HepG2 (cell line): ENCODE results near the gene RHAG. TPM values are rescaled to one million over a fixed set of nuclear protein-coding genes. Genes with fewer than 3 reads are reported as not detected.

Experiments
- ATAC-seq: fragments of 200-7000 bp; cut with Tn5 transposase; 3 replicates; pipeline ENCODE4 v1.9.1; 2020; ENCODE audit warnings: mild to moderate bottlenecking, moderate library complexity
- BruUV-seq: library from RNA; stranded (reverse); fragments of 400-500 nt; replicated peaks from 2 replicates; lab custom pipeline; 2021; lab: Mats Ljungman, UMichigan
- CTCF ChIA-PET: fragments of 300-600 bp; formaldehyde crosslinking; extraction: SDS; loops from one replicate; lab custom pipeline; 2021; ENCODE audit warnings: low total read pairs, inconsistent platforms, low intra/inter-chr PET ratio; lab: Yijun Ruan, JAX
- POLR2A ChIA-PET: fragments of 350-600 bp; sonication (Branson Sonifier 250); formaldehyde crosslinking; loops from one replicate; lab custom pipeline; 2020; ENCODE audit warnings: antibody characterized with exemption, inconsistent platforms; lab: Yijun Ruan, JAX
- DNase-seq: peaks from one replicate; pipeline ENCODE4 v3.0.0-alpha.2; 2015; ENCODE audit warnings: low spot score
- FAIRE-seq: peaks from 3 replicates; lab custom pipeline; 2011; peaks lifted over from hg19 to GRCh38; lab: Jason Lieb, UNC
- H2AFZ ChIP-seq: one replicate; pipeline ENCODE4 v1.6.1; 2011; ENCODE audit warnings: low read length, inconsistent platforms
- H3K27ac ChIP-seq: fragments of 300-600 bp; 3 replicates; pipeline ENCODE4 v1.8.0; 2011; ENCODE audit warnings: mixed run types, mild to moderate bottlenecking, mixed read lengths, low read length, inconsistent platforms; ENCODE audit not compliant: insufficient read depth; ENCODE audit errors: extremely low read length
- H3K27me3 ChIP-seq, 2 experiments: fragments of 200-600 bp in 1 of 2; 2 replicates in 1 of 2; 3 replicates in 1 of 2; pipeline versions ENCODE4 v1.6.0 to v1.8.0; 2011; ENCODE audit warnings: low read length in 2 of 2, mild to moderate bottlenecking in 2 of 2, moderate library complexity in 2 of 2, inconsistent platforms in 1 of 2; ENCODE audit not compliant: insufficient read depth in 2 of 2, control insufficient read depth in 1 of 2
- H3K36me3 ChIP-seq, 2 experiments: fragments of 200-600 bp in 1 of 2; replicated peaks in 1 of 2; 2 replicates in 1 of 2; 3 replicates in 1 of 2; pipeline versions ENCODE4 v1.5.1 to v1.8.0; 2011; ENCODE audit warnings: low read length in 2 of 2, inconsistent platforms in 1 of 2; ENCODE audit not compliant: insufficient read depth in 2 of 2, control insufficient read depth in 1 of 2
- H3K4me1 ChIP-seq: 2 replicates; pipeline ENCODE4 v1.5.1; 2012; ENCODE audit warnings: low read length, inconsistent platforms; ENCODE audit not compliant: insufficient read depth
- H3K4me2 ChIP-seq: 2 replicates; pipeline ENCODE4 v1.6.0; 2011; ENCODE audit warnings: low read depth, low read length, inconsistent platforms
- H3K4me3 ChIP-seq, 3 experiments: fragments of 200-600 bp in 1 of 3; sonication (generic), shearing (Covaris generic) in 1 of 3; replicated peaks in 1 of 3; 2 replicates each; pipeline ENCODE4 v1.5.1; 2011 to 2016; ENCODE audit warnings: low read length in 3 of 3, inconsistent platforms in 2 of 3, low read depth in 2 of 3, mild to moderate bottlenecking in 2 of 3, control low read depth in 1 of 3, mixed read lengths in 1 of 3; ENCODE audit not compliant: insufficient read depth in 1 of 3
- H3K79me2 ChIP-seq: one replicate; pipeline ENCODE4 v1.6.1; 2011; ENCODE audit warnings: low read length, inconsistent platforms; ENCODE audit not compliant: insufficient read depth
- H3K9ac ChIP-seq: 2 replicates; pipeline ENCODE4 v1.6.0; 2011; ENCODE audit warnings: mild to moderate bottlenecking, low read depth, low read length, inconsistent platforms; ENCODE audit not compliant: insufficient read depth
- H3K9me3 ChIP-seq: 2 replicates; pipeline ENCODE4 v1.5.1; 2012; ENCODE audit warnings: mild to moderate bottlenecking, low read length
- H4K20me1 ChIP-seq: 2 replicates; pipeline ENCODE4 v1.6.0; 2011; ENCODE audit warnings: inconsistent platforms, mild to moderate bottlenecking, low read length, moderate library complexity; ENCODE audit not compliant: insufficient read depth
- GATA4 ChIP-seq: sonication (generic); IDR thresholded peaks from 2 replicates; pipeline ENCODE4 v1.6.1; 2016; ENCODE audit warnings: antibody characterized with exemption, low read depth, borderline replicate concordance
- NFAT5 ChIP-seq: sonication (generic); formaldehyde crosslinking; IDR thresholded peaks from 2 replicates; pipeline ENCODE4 v1.4.0; 2020; ENCODE audit warnings: missing genetic modification reagents
- NR2F6 ChIP-seq, 2 experiments: IDR thresholded peaks; 2 replicates each; pipeline ENCODE4 v1.6.1; 2016; ENCODE audit warnings: antibody characterized with exemption in 1 of 2, mild to moderate bottlenecking in 1 of 2
- ZNF382 ChIP-seq: sonication (generic); formaldehyde crosslinking; IDR thresholded peaks from 2 replicates; pipeline ENCODE4 v1.5.0; 2020; ENCODE audit warnings: missing genetic modification reagents, mild to moderate bottlenecking, borderline replicate concordance
- ZNF720 ChIP-seq: sonication (generic); formaldehyde crosslinking; IDR thresholded peaks from 2 replicates; pipeline ENCODE4 v1.4.0; 2020; ENCODE audit warnings: missing genetic modification reagents
- ZNF772 ChIP-seq: sonication (generic); formaldehyde crosslinking; IDR thresholded peaks from 2 replicates; pipeline ENCODE4 v1.5.0; 2020; ENCODE audit warnings: mild to moderate bottlenecking, missing genetic modification reagents
- ZNF780A ChIP-seq: sonication (generic); formaldehyde crosslinking; IDR thresholded peaks from 2 replicates; pipeline ENCODE4 v1.8.0; 2022; ENCODE audit warnings: mild to moderate bottlenecking, missing genetic modification reagents, moderate library complexity
- WGBS: methylation state at CpG from one replicate; pipeline ENCODE4 v1.1.6; 2017; ENCODE audit warnings: low lambda C conversion rate; 5-methylcytosine and 5-hydroxymethylcytosine counted together
- in situ Hi-C: cut with HindIII; loops from 2 replicates; pipeline ENCODE4 v1.10.0; 2017; ENCODE audit warnings: low pct_unique_long_range_greater_than_20kb; ENCODE audit not compliant: extremely low pct_ligation_motif_present
- intact Hi-C: fragments of 100-400 bp; cut with micrococcal nuclease; formaldehyde crosslinking; loops from one replicate; pipeline ENCODE4 v1.10.0; 2022; ENCODE audit not compliant: unreplicated experiment
- polyA plus RNA-seq, 8 experiments: library from polyadenylated mRNA; depleted of rRNA in 3 of 8; stranded (reverse) in 7 of 8; unstranded in 1 of 8; fragments of >200 nt; fragmentation: Illumina TruSeq in 4 of 8; extraction: Trizol in 4 of 8; gene quantifications; 2 replicates each; pipeline versions ENCODE4 v1.2.1 to v1.2.3, GENCODE V29; 2011 to 2016; ENCODE audit warnings: low read depth in 4 of 8, missing spikeins in 1 of 8, mixed read lengths in 1 of 8; ENCODE audit not compliant: insufficient read depth in 1 of 8
- total RNA-seq, 5 experiments: library from RNA; depleted of rRNA; stranded (reverse); fragments of >200 nt; fragmentation: Illumina TruSeq; extraction: Trizol; gene quantifications; 2 replicates each; pipeline ENCODE4 v1.2.3, GENCODE V29; 2016; ENCODE audit warnings: low read depth in 1 of 5
- TF ChIP-seq, protein P1 (sequence below): sonication (generic); formaldehyde crosslinking; IDR thresholded peaks from 2 replicates; pipeline ENCODE4 v1.8.1; 2023; ENCODE audit warnings: mild to moderate bottlenecking, moderate library complexity, missing genetic modification reagents

The RHAG gene
- total and polyA plus RNA-seq, 2 of the 13 experiments (the other 11 are each of a cell fraction or from before 2014, with no cell fraction given), result not detected

- H3K4me2 ChIP-seq, result no peak overlapping the region
- no peak for DNase-seq
- no peak for FAIRE-seq
- H3K27ac ChIP-seq, result no peak overlapping the region
- POLR2A ChIA-PET, result no interaction called here
- ATAC-seq, result no peak
- H4K20me1 ChIP-seq, result no peaks in the 10 kb centered on the region
- 75% methylated on average over 5 of the region's 5 CpGs for WGBS
- TF ChIP-seq ZNF780A (CRISPR knock-in tag) (no peak), ZNF382 (CRISPR knock-in tag) (no peak)
- TF ChIP-seq, protein P1, sequence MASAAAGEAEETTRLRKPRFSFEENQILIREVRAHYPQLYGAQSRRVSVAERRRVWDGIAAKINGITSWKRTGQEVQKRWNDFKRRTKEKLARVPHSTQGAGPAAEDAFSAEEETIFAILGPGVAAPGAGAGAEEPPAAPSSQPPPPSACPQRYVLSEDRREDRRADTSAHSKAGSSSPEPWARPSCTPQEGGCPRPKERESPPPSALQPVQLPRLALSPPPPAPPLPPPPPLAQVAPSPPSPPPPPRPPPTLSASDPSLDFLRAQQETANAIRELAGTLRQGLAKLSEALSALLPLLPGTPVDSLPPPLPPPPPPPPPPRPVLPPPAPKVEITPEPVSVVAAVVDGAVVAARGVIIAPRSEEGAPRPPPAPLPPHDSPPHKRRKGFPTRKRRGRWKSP, result no peak
- TF ChIP-seq, all 625 proteins: peak for 0
- intact Hi-C loops (no loop called here), in situ Hi-C loops (no loop called here)
- no TSS peak for BruUV-seq
- Histone ChIP-seq H3K36me3 (no peaks in the 10 kb centered on the region), H2AFZ (no peak overlapping the region), H3K4me3 (no peak overlapping the region), H3K9me3 (no peaks in the 10 kb centered on the region), H3K27me3 (no peaks in the 10 kb centered on the region), H3K9ac (no peak overlapping the region), H3K79me2 (no peaks in the 10 kb centered on the region), H3K4me1 (peaks cover 20% of the 10 kb centered on the region)
- CTCF ChIA-PET, result no interaction called here
Measured at GRCh38 chr6:49563006-49563886, 73.4 kb downstream of the RHAG start.

- BruUV-seq, result no TSS peak
- H3K4me1 ChIP-seq, result peaks cover 41% of the 10 kb centered on the region
- in situ Hi-C loops (no loop called here), intact Hi-C loops (no loop called here)
- H3K9me3 ChIP-seq, result no peaks in the 10 kb centered on the region
- no peaks in the 10 kb centered on the region for H3K36me3 ChIP-seq
- POLR2A ChIA-PET, result no interaction called here
- DNase-seq, result no peak
- no peaks in the 10 kb centered on the region for H4K20me1 ChIP-seq
- CTCF ChIA-PET, result no interaction called here
- ATAC-seq, result peak; percentile 30; the same call in 1 of the 3 replicates
- no peaks in the 10 kb centered on the region for H3K27me3 ChIP-seq
- no peak overlapping the region for H3K4me2 ChIP-seq
- no peak for FAIRE-seq
- H3K9ac ChIP-seq, result no peak overlapping the region
- no peak overlapping the region for H3K4me3 ChIP-seq
- H3K79me2 ChIP-seq, result no peaks in the 10 kb centered on the region
- H3K27ac ChIP-seq, result no peak overlapping the region
- no peak overlapping the region for H2AFZ ChIP-seq
- no peak for TF ChIP-seq NFAT5 (CRISPR knock-in tag)
- no peak for TF ChIP-seq ZNF772 (CRISPR knock-in tag)
- TF ChIP-seq ZNF720, result no peak
- TF ChIP-seq NR2F6 (IDR thresholded peaks at IDR 0.05), result peak; percentile 60
- no peak for TF ChIP-seq NR2F6 (CRISPR knock-in tag; IDR thresholded peaks at IDR 0.05)
- no peak for TF ChIP-seq GATA4
Measured at GRCh38 chr6:49558238-49558637, 78.4 kb downstream of the RHAG start.
